Coronary artery (tissue), 2 donors: Measurements from ENCODE around the gene RPL19.

Experiments used
- DNase-seq: peaks from one replicate; pipeline ENCODE4 v3.0.0-alpha.2; 2017; ENCODE audit warnings: low spot score
- H3K27ac ChIP-seq, 2 donors: fragments of 200-600 bp; sonication (generic); one replicate each; pipeline ENCODE4 v1.5.1; 2016 to 2019
- H3K4me3 ChIP-seq: fragments of 200-600 bp; sonication (generic); 2 replicates; pipeline ENCODE4 v1.5.1; 2016; ENCODE audit warnings: mild to moderate bottlenecking, moderate library complexity
- TF ChIP-seq, protein P1 (sequence below): fragments of 200-600 bp; sonication (generic); IDR thresholded peaks from one replicate; pipeline ENCODE4 v1.5.1; 2019; ENCODE audit warnings: antibody characterized with exemption

The RPL19 gene

DNA sequence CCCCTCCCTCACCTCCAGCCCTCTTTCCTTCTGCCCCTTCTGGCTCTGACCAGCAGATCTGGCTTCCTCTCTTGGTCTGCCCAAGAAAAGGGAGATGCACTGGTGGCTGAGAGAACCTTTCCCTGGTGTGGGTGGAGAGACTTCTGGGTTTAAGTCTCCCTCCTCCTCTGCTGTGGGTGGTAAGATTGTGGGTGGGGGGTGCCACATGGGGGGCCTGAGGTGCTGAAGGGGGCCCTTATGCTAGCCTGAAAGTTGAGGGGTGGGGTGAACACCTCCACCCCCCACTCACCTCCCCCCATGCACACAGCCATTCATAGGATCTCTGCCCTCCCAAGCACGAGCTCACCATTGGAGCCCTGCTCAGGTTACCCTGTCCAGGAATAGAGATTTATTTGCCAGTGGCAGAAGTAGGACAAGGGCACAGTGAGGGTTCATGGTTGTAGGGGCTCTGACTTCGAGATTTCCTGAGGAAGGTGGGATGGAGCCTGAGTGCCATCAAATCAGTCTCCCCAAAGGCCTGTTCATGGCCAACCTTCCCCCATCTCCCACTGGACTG lies 27.4 kb downstream of the RPL19 start:
- TF ChIP-seq, protein P1, sequence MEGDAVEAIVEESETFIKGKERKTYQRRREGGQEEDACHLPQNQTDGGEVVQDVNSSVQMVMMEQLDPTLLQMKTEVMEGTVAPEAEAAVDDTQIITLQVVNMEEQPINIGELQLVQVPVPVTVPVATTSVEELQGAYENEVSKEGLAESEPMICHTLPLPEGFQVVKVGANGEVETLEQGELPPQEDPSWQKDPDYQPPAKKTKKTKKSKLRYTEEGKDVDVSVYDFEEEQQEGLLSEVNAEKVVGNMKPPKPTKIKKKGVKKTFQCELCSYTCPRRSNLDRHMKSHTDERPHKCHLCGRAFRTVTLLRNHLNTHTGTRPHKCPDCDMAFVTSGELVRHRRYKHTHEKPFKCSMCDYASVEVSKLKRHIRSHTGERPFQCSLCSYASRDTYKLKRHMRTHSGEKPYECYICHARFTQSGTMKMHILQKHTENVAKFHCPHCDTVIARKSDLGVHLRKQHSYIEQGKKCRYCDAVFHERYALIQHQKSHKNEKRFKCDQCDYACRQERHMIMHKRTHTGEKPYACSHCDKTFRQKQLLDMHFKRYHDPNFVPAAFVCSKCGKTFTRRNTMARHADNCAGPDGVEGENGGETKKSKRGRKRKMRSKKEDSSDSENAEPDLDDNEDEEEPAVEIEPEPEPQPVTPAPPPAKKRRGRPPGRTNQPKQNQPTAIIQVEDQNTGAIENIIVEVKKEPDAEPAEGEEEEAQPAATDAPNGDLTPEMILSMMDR, result no peak
- no peak overlapping the region for H3K27ac ChIP-seq
- no peak overlapping the region for H3K4me3 ChIP-seq
- no peak for DNase-seq

DNA sequence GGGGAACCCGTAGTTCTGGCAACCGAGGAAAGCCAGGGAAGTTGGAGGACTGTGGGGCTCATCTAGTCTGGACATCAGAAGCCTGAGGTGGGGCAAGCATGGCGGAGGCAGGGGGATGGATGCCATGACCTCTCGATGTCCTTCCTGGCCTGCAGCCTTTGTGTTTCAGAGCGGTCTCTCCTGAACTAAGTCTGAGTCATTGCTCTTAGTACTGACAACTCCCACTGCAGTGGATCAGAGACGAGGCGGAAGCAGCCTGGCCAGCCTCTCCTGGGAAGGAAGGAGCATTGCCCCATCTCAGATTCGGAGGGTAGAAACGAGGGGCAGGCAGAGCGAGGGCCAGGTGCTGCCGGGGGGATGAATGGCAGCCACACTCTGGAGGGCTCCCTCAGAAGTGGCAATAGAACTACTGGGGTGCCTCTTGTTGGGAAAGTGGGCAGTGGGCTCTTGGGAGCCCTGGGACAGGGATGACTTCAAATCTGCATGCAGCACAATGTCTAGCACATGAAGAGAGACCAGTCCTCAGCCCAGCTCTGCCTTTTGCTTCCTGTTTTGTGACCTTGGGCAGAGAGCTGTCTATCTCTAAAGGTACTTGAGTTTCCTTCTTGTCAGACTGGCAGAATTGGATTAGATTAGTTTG lies 29.3 kb downstream of the RPL19 start:
- no peak overlapping the region for H3K27ac ChIP-seq
- no peak overlapping the region for H3K4me3 ChIP-seq
- DNase-seq, result no peak
- TF ChIP-seq, protein P1, result no peak

DNA sequence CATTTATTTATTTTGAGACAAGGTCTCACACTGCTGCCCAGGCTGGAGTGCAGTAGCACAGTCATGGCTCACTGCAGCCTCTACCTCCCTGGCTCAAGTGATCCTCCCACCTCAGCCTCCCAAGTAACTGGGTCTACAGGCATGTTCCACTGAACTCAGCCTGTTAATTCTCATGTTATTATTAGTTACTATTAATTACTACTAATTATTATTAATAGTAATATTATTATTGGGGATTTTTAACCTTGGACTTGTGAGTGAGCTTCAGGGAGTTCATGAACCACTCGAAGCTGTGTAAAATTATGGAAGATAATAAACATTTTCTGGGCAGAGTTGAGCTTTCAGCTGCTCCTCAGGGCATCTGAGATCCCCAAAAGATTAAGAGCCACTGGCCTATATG lies 30.3 kb downstream of the RPL19 start:
- TF ChIP-seq, protein P1, result no peak
- Histone ChIP-seq H3K4me3 (no peak overlapping the region), H3K27ac (no peak overlapping the region)
- no peak for DNase-seq

DNA sequence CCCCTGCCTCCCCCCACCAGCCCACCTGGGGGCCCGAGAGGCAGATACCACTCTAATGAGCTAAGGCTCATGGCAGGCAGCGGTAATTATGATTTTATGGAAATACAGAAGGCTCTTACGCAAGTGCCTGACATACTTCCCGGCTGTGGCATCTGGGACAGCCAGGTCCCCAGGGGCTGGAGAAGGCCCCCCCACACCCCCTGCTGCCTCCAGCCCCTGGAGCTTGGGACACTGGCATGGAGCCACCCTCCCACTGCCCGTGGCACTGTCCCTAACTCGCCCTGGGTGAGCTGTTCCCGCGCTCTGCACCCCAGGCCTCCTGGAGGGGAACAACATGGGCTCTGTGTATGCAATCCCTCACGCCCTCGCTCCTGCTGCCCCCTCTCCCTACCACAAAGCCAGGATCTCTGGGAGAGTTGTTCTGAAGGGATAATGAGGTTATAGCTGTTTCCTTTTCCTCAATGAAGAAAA lies 31.0 kb downstream of the RPL19 start:
- peak overlapping the region; percentile 3 to 16 for H3K27ac ChIP-seq

DNA sequence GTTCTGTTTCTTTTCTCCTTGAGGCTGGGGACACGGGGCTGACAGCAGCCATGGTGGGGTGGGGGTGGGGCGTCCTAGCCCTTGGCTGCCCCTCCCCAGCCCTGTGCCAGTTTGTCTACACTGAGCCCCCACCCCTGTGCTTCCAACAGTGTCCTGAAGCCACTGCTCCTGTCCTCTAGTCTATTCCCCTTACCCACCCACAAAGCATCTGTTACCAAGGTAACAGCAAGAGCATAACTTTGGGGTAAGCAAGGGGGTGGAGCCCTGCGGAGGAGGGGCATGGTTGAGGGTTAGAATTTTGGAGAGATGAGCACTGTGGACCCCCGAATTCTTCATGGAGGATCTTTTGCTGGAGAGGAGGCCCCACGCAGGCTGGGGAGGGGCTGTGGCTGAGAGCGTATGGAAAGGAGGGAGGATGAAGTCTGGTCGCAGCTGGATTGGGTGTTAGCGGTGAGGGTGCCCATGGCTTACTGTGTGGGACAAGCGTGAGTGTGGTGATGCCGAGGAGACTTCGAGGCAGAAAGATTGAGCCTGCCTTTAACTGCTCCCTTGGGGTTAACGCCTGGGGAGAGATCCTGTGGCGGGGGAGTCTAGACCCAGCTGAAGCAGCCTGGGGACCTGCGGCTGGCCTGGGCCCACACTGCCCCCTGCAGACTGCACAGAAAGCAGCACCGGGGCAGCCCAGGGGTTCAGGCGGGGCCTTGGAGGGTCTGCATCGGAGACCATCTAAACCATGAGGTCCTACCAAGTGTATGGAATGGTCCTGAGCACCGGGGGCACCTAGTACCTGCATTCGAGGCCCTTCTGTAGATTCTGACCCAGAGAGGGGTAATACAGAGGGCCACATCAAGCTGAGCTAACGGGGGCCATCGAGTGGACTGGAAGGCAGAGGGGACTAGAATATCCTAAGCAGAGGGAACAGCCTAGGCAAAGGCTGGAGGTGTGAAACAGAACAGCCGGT lies 31.8 kb downstream of the RPL19 start:
- TF ChIP-seq, protein P1, result peak; percentile 66
- no peak for DNase-seq
- H3K4me3 ChIP-seq, result peak overlapping the region; percentile 57
- H3K27ac ChIP-seq, result peak overlapping the region; percentile 3 to 16

More for the DNA sequence above, 31.0 kb downstream of the RPL19 start:
- TF ChIP-seq, protein P1, result no peak
- DNase-seq, result no peak
- H3K4me3 ChIP-seq, result peak overlapping the region; percentile 57

DNA sequence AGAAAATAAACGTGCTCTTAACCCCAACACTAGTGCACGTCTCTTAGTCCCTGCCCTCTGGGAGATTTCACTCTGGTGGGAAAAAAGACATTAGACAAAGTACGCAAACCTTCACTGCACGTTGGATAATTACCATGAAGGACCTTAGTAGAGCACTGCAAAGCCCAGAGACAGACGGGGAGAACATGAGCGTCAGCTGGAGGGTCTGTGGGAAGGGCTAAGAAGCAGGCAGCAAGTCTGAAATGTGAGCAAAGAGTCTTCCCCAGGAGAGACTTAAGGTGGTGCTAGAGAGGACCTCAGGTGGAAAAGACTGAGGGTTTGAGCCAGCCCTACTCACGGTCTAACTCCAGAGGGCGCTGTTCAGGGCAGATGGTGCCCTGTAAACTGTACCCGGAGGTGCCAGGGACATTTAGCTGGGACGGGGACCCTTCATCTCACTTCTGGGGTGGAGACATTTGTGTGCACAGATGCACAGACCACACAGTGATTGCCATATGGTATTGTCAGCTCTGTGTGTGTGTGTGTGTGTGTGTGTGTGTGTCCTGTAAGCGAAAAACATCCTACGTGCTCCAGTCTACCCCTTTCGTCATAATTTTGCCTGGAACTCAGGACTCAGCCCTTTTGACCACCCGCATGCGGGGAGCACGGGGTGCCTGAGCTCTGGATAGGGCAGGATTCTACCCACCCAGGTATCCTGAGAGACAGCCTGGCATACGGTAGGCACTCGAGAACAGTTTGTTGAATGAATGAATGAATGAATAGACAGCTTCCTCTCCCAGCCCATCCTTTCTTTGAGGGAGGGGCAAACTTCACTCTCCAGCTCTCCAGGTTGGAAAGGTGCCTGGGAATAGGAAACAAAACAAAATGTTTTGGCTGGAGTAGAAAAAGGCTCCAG lies 35.7 kb downstream of the RPL19 start:
- DNase-seq, result no peak

More for the DNA sequence above, 35.7 kb downstream of the RPL19 start:
- Histone ChIP-seq H3K27ac (no peak overlapping the region), H3K4me3 (no peak overlapping the region)
- TF ChIP-seq, protein P1, result no peak
